H1 (cell line): ENCODE results near the gene MRTFB. TPM values are rescaled to one million over a fixed set of nuclear protein-coding genes. Genes with fewer than 3 reads are reported as not detected.

ENCODE experiments used
- CTCF ChIA-PET: fragments of 300-600 bp; sonication (Branson Sonifier 250); formaldehyde crosslinking; loops from one replicate; lab custom pipeline; 2021; ENCODE audit not compliant: partially characterized antibody; lab: Charles Lee
- POLR2A ChIA-PET: fragments of 300-600 bp; sonication (Branson Sonifier 250); formaldehyde crosslinking; loops from one replicate; lab custom pipeline; 2021; ENCODE audit warnings: inconsistent platforms; ENCODE audit not compliant: partially characterized antibody; lab: Charles Lee
- DNase-seq, 2 experiments: peaks; one replicate each; pipeline versions ENCODE4 v3.0.0 to v3.0.0-alpha.2; 2010 to 2022; ENCODE audit warnings: low spot score in 2 of 2, low read depth in 1 of 2, mixed read lengths in 1 of 2
- FAIRE-seq: peaks from 2 replicates; lab custom pipeline; 2011; peaks lifted over from hg19 to GRCh38; lab: Jason Lieb, UNC
- H2AFZ ChIP-seq: 2 replicates; pipeline ENCODE4 v1.8.1; 2012; ENCODE audit warnings: low read length, inconsistent platforms
- H2AK5ac ChIP-seq: 2 replicates; pipeline ENCODE4 v1.6.1; 2013; ENCODE audit warnings: low read depth, low read length
- H2BK120ac ChIP-seq: replicated peaks from 2 replicates; pipeline ENCODE3; 2013; ENCODE audit warnings: low read depth, low read length, inconsistent platforms
- H2BK12ac ChIP-seq: 2 replicates; pipeline ENCODE4 v1.6.1; 2013; ENCODE audit warnings: low read depth, low read length
- H2BK15ac ChIP-seq: 2 replicates; pipeline ENCODE4 v1.6.1; 2013; ENCODE audit warnings: low read length
- H2BK20ac ChIP-seq: 2 replicates; pipeline ENCODE4 v1.6.1; 2013; ENCODE audit warnings: low read length
- H2BK5ac ChIP-seq: 2 replicates; pipeline ENCODE4 v1.6.1; 2013; ENCODE audit warnings: low read depth, low read length
- H3K14ac ChIP-seq: 2 replicates; pipeline ENCODE4 v1.6.1; 2013; ENCODE audit warnings: inconsistent platforms; ENCODE audit not compliant: insufficient read length
- H3K18ac ChIP-seq: 2 replicates; pipeline ENCODE4 v1.6.1; 2013; ENCODE audit warnings: low read length; ENCODE audit errors: extremely low read depth
- H3K23ac ChIP-seq: 2 replicates; pipeline ENCODE4 v1.6.1; 2013; ENCODE audit warnings: inconsistent platforms; ENCODE audit not compliant: insufficient read length
- H3K23me2 ChIP-seq: 2 replicates; pipeline ENCODE4 v1.6.1; 2013; ENCODE audit warnings: low read depth, low read length
- H3K27ac ChIP-seq: 2 replicates; pipeline ENCODE4 v1.6.1; 2011; ENCODE audit warnings: low read depth, low read length, inconsistent platforms
- H3K27me3 ChIP-seq, 4 experiments: replicated peaks in 1 of 4; 1 replicate in 1 of 4; 2 replicates in 3 of 4; pipeline versions ENCODE4 v1.6.1 to v1.8.1; 2011 to 2013; ENCODE audit warnings: low read length in 3 of 4, mild to moderate bottlenecking in 3 of 4, inconsistent platforms in 2 of 4, mixed read lengths in 2 of 4, moderate library complexity in 1 of 4; ENCODE audit not compliant: control insufficient read depth in 3 of 4, insufficient read depth in 3 of 4; ENCODE audit errors: extremely low read depth in 1 of 4
- H3K36me3 ChIP-seq, 4 experiments: 2 replicates each; pipeline versions ENCODE4 v1.6.1 to v1.8.1; 2011 to 2013; ENCODE audit warnings: mild to moderate bottlenecking in 4 of 4, low read length in 3 of 4, moderate library complexity in 2 of 4, control low read depth in 1 of 4, inconsistent platforms in 1 of 4; ENCODE audit not compliant: insufficient read depth in 4 of 4, control insufficient read depth in 2 of 4
- H3K4ac ChIP-seq: replicated peaks from 2 replicates; pipeline ENCODE3; 2013; ENCODE audit warnings: low read length, low read depth, mixed read lengths, inconsistent platforms; ENCODE audit not compliant: insufficient read length
- H3K4me1 ChIP-seq, 4 experiments: replicated peaks in 1 of 4; 1 replicate in 1 of 4; 2 replicates in 3 of 4; pipeline versions ENCODE4 v1.6.1 to v1.8.1; 2011 to 2013; ENCODE audit warnings: low read length in 3 of 4, inconsistent platforms in 2 of 4, mixed read lengths in 1 of 4; ENCODE audit not compliant: insufficient read depth in 4 of 4, control insufficient read depth in 3 of 4
- H3K4me2 ChIP-seq, 2 experiments: 2 replicates each; pipeline versions ENCODE4 v1.6.1 to v1.8.1; 2011 to 2013; ENCODE audit warnings: low read depth in 2 of 2, low read length in 2 of 2, control low read depth in 1 of 2, inconsistent platforms in 1 of 2, mild to moderate bottlenecking in 1 of 2; ENCODE audit not compliant: insufficient read depth in 1 of 2
- H3K4me3 ChIP-seq, 4 experiments: fragments of 200-600, 300-600 bp in 1 of 4; sonication (generic), shearing (Covaris generic), sonication (Bioruptor Twin) in 1 of 4; 2 replicates each; pipeline versions ENCODE4 v1.5.1 to v1.8.1; 2011 to 2016; ENCODE audit warnings: low read length in 4 of 4, low read depth in 3 of 4, control low read depth in 2 of 4, inconsistent platforms in 2 of 4, mild to moderate bottlenecking in 2 of 4, mixed read lengths in 1 of 4, moderate library complexity in 1 of 4; ENCODE audit not compliant: insufficient read depth in 2 of 4; ENCODE audit errors: extremely low read depth in 1 of 4
- H3K56ac ChIP-seq: replicated peaks from 2 replicates; pipeline ENCODE3; 2013; ENCODE audit warnings: low read depth, mild to moderate bottlenecking, mixed read lengths, low read length, inconsistent platforms; ENCODE audit not compliant: insufficient read length
- H3K79me1 ChIP-seq: 2 replicates; pipeline ENCODE4 v1.6.1; 2013; ENCODE audit warnings: low read depth, low read length, control low read depth
- H3K79me2 ChIP-seq, 2 experiments: 2 replicates each; pipeline versions ENCODE4 v1.6.1 to v1.8.1; 2012 to 2013; ENCODE audit warnings: low read length in 2 of 2, mild to moderate bottlenecking in 2 of 2, inconsistent platforms in 1 of 2; ENCODE audit not compliant: insufficient read depth in 2 of 2, control insufficient read depth in 1 of 2
- H3K9ac ChIP-seq, 4 experiments: replicated peaks in 1 of 4; 1 replicate in 1 of 4; 2 replicates in 3 of 4; pipeline versions ENCODE4 v1.6.1 to v1.8.1; 2011 to 2013; ENCODE audit warnings: low read depth in 3 of 4, low read length in 3 of 4, control low read depth in 2 of 4, mild to moderate bottlenecking in 2 of 4, moderate library complexity in 2 of 4, inconsistent platforms in 1 of 4; ENCODE audit errors: extremely low read depth in 1 of 4
- H3K9me3 ChIP-seq, 2 experiments: 2 replicates each; pipeline versions ENCODE4 v1.6.1 to v1.8.1; 2012 to 2013; ENCODE audit warnings: mild to moderate bottlenecking in 2 of 2, moderate library complexity in 2 of 2, control low read depth in 1 of 2, inconsistent platforms in 1 of 2, low read depth in 1 of 2, low read length in 1 of 2, mixed read lengths in 1 of 2; ENCODE audit not compliant: insufficient read depth in 2 of 2
- H4K20me1 ChIP-seq, 2 experiments: replicated peaks in 1 of 2; 2 replicates each; pipeline versions ENCODE3 to v1.8.1; 2011 to 2013; ENCODE audit warnings: inconsistent platforms in 2 of 2, low read length in 2 of 2, mild to moderate bottlenecking in 1 of 2; ENCODE audit not compliant: insufficient read depth in 2 of 2, control insufficient read depth in 1 of 2
- H4K5ac ChIP-seq: 2 replicates; pipeline ENCODE4 v1.6.1; 2013; ENCODE audit warnings: low read length, low read depth, mixed read lengths, inconsistent platforms; ENCODE audit not compliant: insufficient read length
- H4K8ac ChIP-seq: 2 replicates; pipeline ENCODE4 v1.8.0; 2013; ENCODE audit warnings: mild to moderate bottlenecking, moderate library complexity, low read length, inconsistent platforms; ENCODE audit not compliant: insufficient read depth; ENCODE audit errors: extremely low read depth
- H4K91ac ChIP-seq: replicated peaks from 2 replicates; pipeline ENCODE3; 2013; ENCODE audit warnings: low read length, mixed read lengths, inconsistent platforms; ENCODE audit not compliant: insufficient read length
- CTCF ChIP-seq, 3 experiments: IDR thresholded peaks; 1 replicate in 2 of 3; 2 replicates in 1 of 3; pipeline versions ENCODE4 v1.5.1 to v1.6.1; 2011; ENCODE audit warnings: low read length in 3 of 3, mild to moderate bottlenecking in 3 of 3, inconsistent platforms in 2 of 3, low read depth in 1 of 3, moderate library complexity in 1 of 3; ENCODE audit not compliant: insufficient read depth in 1 of 3; ENCODE audit errors: control extremely low read depth in 1 of 3
- RXRA ChIP-seq: IDR thresholded peaks from 2 replicates; pipeline ENCODE4 v1.6.1; 2011; ENCODE audit warnings: low read depth, mild to moderate bottlenecking, low read length, moderate library complexity; ENCODE audit not compliant: insufficient read depth
- TBP ChIP-seq: IDR thresholded peaks from 2 replicates; pipeline ENCODE4 v1.6.1; 2011; ENCODE audit warnings: low read depth, low read length, improper control_type of control experiment
- WGBS, 2 experiments: shearing (Covaris generic) in 1 of 2; methylation state at CpG; one replicate each; pipeline versions ENCODE4 v1.1.6 to v1.1.7; 2013 to 2015; ENCODE audit warnings: low lambda C conversion rate in 2 of 2, mixed read lengths in 2 of 2, inconsistent platforms in 1 of 2, low coverage in 1 of 2, missing lambda C conversion rate in 1 of 2; ENCODE audit not compliant: insufficient replicate concordance in 2 of 2, insufficient coverage in 1 of 2, insufficient read length in 1 of 2; ENCODE audit errors: extremely low coverage in 1 of 2, missing lambda C conversion rate in 1 of 2; 5-methylcytosine and 5-hydroxymethylcytosine counted together
- polyA plus RNA-seq, 7 experiments: library from polyadenylated mRNA; depleted of rRNA in 3 of 7; stranded (reverse) in 5 of 7; unstranded in 2 of 7; fragments of >200 nt in 5 of 7; fragments of 200-250 nt in 2 of 7; gene quantifications; 1 replicate in 5 of 7; 2 replicates in 1 of 7; 4 replicates in 1 of 7; pipeline versions ENCODE4 v1.2.1 to v1.2.3, GENCODE V29; 2011 to 2013; ENCODE audit warnings: missing spikeins in 2 of 7, mixed read lengths in 2 of 7
- total RNA-seq: library from RNA; stranded (reverse); fragmentation: NEBNext Ultra II Directional; extraction: Animal tissue kit (Norgen Biotek cat#: 25700); gene quantifications from 2 replicates; pipeline ENCODE4 v1.2.1, GENCODE V29; 2021

The MRTFB gene
- total and polyA plus RNA-seq, 2 of the 8 experiments (the other 6 are each of a cell fraction or from before 2014, with no cell fraction given), result 13.5 to 34.9 TPM

GRCh38 chr16:14129502-14129901 is 58.4 kb downstream of the MRTFB start:
- Histone ChIP-seq H2AK5ac (no peak overlapping the region), H3K23ac (no peak overlapping the region), H2AFZ (no peak overlapping the region), H3K18ac (no peak overlapping the region), H2BK120ac (no peak overlapping the region), H3K4me3 (no peak overlapping the region), H4K91ac (no peak overlapping the region), H3K36me3 (no peaks in the 10 kb centered on the region), H3K4me1 (peaks cover 2 to 8% (median 3%) of the 10 kb centered on the region in 4 experiments; a peak in 6 of 7 replicates), H3K23me2 (no peaks in the 10 kb centered on the region), H2BK15ac (no peak overlapping the region), H3K79me2 (peaks cover 0 to 53% of the 10 kb centered on the region in 2 experiments; a peak in 2 of 4 replicates), H3K14ac (no peak overlapping the region), H3K79me1 (peaks cover 7% of the 10 kb centered on the region), H3K27ac (no peak overlapping the region), H4K8ac (no peak overlapping the region), H3K56ac (no peak overlapping the region), H3K9ac (no peak overlapping the region), H4K20me1 (peaks cover 2 to 3% of the 10 kb centered on the region in 2 experiments), H2BK5ac (no peak overlapping the region), H3K4me2 (no peak overlapping the region), H3K4ac (no peak overlapping the region), H2BK12ac (no peak overlapping the region), H3K9me3 (no peaks in the 10 kb centered on the region), H3K27me3 (no peaks in the 10 kb centered on the region; a peak in 1 of 7 replicates), H2BK20ac (no peak overlapping the region), H4K5ac (no peak overlapping the region)
- DNase-seq, result no peak
- ChIA-PET POLR2A (no interaction called here), CTCF (no interaction called here)
- FAIRE-seq, result no peak
- 89% methylated on average over 5 of the region's 5 CpGs; no CpG with 5 or more reads in 1 of the 2 experiments for WGBS, 2 experiments
- TF ChIP-seq RXRA, result no peak
- no peak for TF ChIP-seq TBP
- TF ChIP-seq CTCF (IDR thresholded peaks at IDR 0.05; ENCODE audit: control extremely low read depth in 1 of 3, insufficient read depth in 1 of 3, low read depth in 1 of 3, low read length in 3 of 3), result no peak
